GM18517 (cell line): ENCODE measurements around the gene KLHL3.

Experiments used
- ATAC-seq: cut with Tn5 transposase; IDR thresholded peaks from one replicate; pipeline ENCODE4 v1.9.1; 2021; ENCODE audit warnings: mild to moderate bottlenecking, moderate library complexity; ENCODE audit not compliant: unreplicated experiment

Gene KLHL3

GRCh38 chr5:137615171-137615775 is 120.6 kb downstream of the KLHL3 start:
- ATAC-seq: no peak

GRCh38 chr5:137613554-137614265 is 122.2 kb downstream of the KLHL3 start:
- no peak for ATAC-seq

DNA sequence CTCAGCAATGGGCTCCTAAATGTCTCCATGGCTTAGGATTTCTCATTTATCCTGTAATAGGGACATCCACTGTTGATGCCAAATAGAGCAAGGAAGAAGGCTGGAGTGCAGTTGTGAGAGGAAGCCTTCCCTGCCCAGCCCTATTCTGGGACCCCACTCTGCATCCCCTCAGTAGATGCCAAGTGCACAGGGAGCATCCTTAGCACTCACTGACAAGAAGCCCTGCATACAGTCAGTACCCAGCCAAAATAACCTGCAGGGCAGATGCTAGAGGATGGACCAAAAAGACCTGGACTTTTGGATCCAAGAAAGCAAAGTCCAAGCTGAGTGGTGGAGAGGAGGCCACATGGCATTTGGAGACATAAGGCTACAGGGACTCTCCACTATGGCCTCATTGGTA is 123.3 kb downstream of the KLHL3 start:
- ATAC-seq: no peak

GRCh38 chr5:137611794-137612435 is 124.0 kb downstream of the KLHL3 start:
- ATAC-seq: no peak

DNA sequence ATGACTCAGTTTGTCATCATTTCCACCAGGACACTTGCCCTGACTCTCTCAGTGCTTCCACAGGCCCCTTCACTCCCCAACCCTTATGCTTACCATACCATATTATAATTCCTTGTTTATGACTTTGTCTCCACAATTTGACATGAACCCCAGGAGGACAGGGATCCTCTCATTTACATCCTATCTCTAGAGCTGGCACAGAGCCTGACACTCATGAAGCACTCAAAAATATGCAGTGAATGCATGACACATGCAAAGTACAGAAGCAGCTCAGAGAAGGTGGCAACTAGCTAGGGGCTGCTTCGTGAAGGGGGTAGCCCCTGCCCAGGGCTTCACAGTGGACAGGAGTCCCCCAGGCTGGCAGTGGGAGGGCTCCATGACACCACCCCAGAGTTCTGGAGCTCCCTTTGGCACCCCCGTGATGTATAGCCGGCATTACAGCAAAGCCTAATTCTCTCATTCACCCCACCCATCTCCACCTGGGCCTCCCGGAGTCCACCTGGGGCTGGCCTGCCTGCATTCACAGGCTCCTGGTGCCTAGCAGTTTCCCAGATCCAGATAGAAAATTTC is 124.8 kb downstream of the KLHL3 start:
- no peak for ATAC-seq

DNA sequence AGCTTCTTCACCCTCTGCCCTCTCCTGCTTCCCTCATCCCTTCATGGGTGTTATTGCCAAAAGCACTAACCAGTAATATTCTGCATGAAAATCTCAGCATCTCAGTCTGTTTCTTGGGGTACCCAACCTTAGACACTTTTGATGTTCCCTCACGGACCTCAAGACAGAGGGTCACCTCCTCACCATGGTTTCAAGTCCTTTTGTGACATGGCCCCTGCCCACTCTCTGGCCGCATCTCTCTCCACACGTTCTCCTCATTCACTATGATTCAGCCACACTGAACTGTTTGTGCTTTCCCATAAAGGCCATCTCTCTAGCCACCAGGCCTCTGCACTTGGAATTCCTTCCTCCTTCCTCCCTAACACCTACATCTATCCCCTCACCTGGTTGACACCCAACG is 125.3 kb downstream of the KLHL3 start:
- ATAC-seq: no peak

GRCh38 chr5:137609127-137609526 is 126.8 kb downstream of the KLHL3 start:
- ATAC-seq: no peak

GRCh38 chr5:137607771-137608170 is 128.1 kb downstream of the KLHL3 start:
- no peak for ATAC-seq

GRCh38 chr5:137606401-137606800 is 129.5 kb downstream of the KLHL3 start:
- ATAC-seq: no peak

- ATAC-seq: no peak
These were observed 130.5 kb downstream of the KLHL3 start for GRCh38 chr5:137605411-137605810.

- no peak for ATAC-seq
These were observed 131.4 kb downstream of the KLHL3 start for GRCh38 chr5:137604348-137605095.

- no peak for ATAC-seq
These were observed 132.0 kb downstream of the KLHL3 start for GRCh38 chr5:137603891-137604290.

DNA sequence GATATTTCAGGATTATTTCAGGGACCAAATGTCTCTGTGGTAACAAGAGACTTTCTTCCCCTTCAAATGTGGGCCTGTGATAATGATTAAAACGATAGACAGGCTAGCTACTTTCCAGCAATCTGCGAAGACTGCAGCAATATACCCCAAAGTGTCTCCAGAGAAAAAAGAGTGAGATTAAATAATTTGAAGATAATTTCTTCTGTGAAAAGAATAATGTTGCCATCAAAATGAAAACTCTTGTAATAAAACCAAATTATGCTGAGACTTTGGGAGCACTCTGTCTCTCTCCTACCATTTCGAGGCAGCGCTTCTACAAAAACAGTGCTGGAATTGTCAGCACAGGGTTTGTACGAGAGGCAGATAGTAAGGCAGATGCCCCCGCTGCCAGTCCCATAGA is 132.5 kb downstream of the KLHL3 start:
- no peak for ATAC-seq

DNA sequence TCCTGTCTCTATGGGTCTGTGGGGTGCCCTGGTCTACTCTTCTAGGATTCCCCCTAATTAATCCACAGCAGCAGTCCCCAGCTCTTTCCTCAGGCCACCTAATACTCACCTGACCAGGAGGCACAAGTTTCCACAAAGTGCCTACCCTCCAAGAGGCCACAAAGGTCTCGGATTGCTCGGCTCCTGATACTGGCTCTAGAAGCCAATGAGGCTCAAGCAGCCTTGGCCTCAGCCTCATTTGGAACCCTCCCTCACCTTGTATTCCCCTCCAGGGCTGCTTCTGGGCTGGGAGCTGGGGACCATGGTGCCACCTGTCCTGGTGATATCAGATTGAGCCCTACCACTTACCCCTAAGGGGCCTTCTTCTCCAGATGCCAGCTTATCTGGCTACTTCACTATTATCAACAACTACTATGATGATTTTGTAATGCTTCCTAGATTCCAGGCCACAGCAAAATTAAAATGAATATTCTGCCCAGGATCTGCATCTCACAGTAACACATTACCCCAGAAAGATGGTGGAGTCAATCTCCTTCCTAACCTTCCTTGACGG is 133.1 kb downstream of the KLHL3 start:
- ATAC-seq: no peak

DNA sequence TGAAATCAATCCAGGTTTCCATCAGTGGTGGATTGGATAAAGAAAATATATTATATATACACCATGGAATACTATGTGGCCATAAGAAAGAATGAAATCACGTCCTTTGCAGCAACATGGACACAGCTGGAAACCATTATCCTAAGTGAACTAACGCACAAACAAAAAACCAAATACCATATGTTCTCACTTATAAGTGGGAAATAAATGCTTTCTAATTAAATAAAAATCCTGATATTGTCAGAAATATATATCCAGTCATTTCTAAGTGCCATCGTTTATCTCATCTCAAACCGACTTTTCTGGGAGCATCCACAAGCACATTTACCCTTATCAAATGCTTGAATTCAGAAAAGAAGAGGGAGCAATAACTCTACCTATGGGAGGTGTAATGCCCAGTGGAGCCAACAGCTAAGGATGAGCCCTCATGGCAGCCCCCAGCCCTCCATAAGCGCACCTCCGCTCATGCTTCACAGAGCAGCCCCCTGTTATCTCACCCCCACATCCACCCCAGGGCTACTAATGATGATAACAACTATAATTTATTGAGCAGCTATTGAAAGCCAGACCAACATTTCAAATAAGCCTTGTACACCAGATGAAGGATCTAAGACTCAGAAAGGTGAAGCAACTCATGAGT is 135.0 kb downstream of the KLHL3 start:
- no peak for ATAC-seq

GRCh38 chr5:137599457-137599856 is 136.4 kb downstream of the KLHL3 start:
- no peak for ATAC-seq

- ATAC-seq: no peak
These were observed 137.5 kb downstream of the KLHL3 start for GRCh38 chr5:137598399-137598798.

GRCh38 chr5:137596941-137597340 is 138.9 kb downstream of the KLHL3 start:
- no peak for ATAC-seq

- ATAC-seq: no peak
These were observed 140.4 kb downstream of the KLHL3 start for GRCh38 chr5:137595396-137596079.

- ATAC-seq: no peak
These were observed 141.2 kb downstream of the KLHL3 start for GRCh38 chr5:137594717-137595116.
